HG02943 (cell line): ENCODE data around the gene CFAP97D2.
A peak's percentile ranks its signal among the peaks of the same experiment; 100 is the strongest.
"Not testable (repeated sequence)": the region's sequence is repeated elsewhere in the genome, so short reads cannot be mapped to it uniquely, and the experiment has no call there.

Source experiments
- ATAC-seq: cut with Tn5 transposase; IDR thresholded peaks from one replicate; pipeline ENCODE4 v1.9.1; 2021; ENCODE audit warnings: mild to moderate bottlenecking, low read depth, moderate library complexity; ENCODE audit not compliant: unreplicated experiment

Gene CFAP97D2

DNA sequence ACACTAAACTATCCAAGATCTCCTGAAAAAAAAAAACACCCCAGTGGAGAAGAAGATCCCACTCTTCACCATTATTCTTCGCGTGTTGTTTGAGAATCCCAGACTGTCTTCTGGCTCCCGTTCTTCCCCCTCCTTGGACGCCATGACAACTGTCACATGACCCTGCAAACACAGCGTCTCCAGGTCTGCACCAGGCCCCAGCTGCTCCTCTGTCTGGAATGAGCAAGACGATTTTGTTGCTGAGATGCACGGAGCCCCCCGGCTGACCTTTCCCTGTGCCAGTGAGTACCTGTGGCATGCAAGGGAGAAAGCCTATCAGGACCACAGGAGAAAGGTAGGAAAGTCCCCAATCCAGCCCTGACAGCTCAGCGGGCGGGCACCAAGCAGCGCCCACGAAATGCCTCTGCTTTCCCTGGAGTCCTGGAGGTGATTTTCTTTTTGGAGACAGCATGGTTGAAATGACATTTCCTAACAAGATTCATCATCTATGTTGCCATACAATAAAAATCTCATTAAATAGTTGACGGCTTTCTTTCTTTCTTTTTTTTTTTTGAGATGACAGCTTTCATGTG lies at the start of gene CFAP97D2:
CFAP97D2 (plus strand) TSS at position 171 of the 572 bp plus-strand sequence; CDS start at position 245, 74 bp downstream.
- no peak for ATAC-seq

DNA sequence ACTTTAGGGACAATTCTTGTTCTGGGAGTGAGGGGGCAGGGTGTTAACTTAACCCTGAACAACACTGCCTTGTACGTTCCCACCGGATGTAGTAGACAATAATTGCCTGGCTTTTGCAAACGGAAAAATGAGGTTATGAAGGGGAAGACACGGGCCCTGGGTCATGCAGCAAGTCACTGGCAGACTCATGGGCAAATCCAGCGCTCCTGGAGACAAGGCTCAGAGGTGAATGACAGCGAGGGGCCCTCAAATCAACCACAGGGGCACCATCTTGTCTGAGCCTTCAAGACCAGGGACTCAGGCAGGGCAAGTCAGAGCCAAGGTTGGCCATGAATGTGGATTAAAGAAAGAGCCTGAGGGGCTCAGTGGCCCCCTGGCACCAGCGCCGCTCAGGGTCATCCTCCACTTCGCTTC lies 49.4 kb upstream of the CFAP97D2 start:
- ATAC-seq = no peak

DNA sequence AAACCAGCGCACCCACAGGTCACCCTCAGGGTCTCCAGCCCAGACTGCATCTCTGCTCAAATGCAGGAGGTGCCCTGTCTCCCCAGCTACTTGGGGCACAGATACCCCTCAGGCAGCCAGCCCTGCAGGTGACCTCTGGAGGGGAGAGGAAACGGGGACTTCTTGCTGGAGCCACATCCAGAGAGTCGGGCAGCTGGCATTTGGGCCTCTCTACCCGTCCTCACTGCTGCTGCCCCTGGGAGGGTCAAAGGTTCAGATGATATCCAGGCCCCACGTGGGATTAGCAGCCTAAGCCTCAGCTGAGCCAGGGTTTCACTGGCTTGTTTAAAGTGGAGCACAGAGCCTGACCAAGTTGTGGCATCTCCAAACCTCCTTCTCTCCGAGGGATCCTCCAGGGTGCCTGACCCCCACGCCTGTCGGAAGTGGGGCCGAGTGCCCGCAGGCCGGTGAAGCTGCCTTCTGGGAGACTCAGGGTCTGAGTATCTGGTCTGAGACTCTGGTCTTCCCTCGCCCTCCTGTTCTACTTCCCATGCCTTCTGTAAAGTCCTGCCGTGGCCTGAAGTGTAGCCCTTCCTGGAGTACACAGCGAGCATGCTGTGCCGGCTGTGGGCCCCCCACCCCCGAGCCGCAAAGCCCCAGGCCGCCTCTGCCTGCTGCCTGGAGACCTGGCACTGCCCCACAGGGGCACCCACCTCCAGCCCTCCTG lies 48.8 kb upstream of the CFAP97D2 start:
- ATAC-seq = no peak

DNA sequence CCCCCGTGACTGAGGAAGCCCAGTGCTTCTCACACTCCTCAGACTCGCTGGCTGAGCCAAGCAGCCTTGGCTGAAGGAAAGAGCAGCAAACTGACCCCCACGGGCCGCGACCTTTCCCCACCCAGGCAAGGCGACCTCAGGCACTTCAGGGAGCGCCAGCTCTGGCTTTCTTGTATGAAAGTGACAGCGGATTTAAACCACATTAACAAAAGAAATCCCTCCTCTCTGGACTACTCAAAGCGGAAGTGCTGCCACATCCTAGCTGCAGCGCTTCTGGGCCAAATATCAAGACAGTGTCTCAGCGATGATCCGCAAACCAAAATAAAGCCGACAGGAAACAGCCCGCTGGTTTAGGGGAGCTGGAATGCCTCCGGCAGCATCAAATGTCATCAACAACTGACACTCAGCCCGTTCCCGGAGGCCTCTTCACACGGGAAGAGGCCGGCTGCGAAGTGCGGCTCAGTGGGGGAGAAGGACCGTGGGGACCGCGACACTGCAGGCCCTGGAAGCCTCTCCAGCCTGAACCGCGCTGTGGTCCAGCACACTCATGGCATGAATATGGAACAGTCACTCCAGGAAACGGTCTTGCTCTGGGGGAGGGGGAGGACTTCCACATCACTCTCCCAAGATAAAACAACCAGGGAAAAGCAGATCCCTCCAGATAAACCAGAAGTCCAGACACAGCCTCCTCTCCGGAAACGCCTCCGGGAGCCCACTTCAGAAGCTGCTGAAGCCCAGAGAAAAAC lies 48.0 kb upstream of the CFAP97D2 start:
- ATAC-seq = no peak

DNA sequence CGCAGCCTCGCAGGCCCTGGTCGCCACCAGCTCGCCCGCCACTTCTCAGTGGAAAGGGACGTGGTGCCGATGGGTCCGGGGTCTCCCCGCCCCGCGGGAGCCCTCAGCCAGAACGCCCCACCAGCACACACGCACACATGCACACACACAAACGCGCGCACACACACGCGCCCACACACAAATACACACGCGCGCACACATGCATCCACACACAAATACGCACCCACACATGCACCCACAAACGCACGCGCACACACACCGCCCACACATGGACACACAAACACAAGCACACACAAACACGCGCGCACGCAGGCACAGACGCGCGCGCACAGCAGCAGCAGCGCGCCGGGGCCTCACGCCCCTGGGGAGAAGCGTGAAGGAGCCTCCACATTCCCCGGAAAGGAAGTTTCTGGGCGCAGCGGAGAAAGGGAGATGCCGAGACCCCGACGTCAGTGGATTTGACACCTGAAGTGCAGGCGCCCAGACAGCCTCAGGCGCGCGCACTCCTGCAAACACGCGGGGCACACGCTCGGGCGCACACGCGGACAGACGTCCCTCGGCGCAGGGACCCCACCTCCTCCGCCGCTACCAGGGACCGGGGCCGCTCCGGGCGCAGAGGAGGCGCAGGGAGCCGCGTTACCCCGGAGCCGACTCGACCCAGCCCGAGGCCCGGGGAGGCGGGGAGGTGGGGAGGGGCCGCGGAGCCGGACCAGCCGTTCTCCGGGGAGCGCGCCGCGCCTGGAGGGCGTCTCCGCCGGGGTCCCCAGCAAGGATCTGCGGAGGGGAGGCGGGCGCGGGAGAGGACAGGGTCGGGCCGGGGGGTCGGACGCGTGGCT lies 47.3 kb upstream of the CFAP97D2 start:
- ATAC-seq = peak; percentile 3

DNA sequence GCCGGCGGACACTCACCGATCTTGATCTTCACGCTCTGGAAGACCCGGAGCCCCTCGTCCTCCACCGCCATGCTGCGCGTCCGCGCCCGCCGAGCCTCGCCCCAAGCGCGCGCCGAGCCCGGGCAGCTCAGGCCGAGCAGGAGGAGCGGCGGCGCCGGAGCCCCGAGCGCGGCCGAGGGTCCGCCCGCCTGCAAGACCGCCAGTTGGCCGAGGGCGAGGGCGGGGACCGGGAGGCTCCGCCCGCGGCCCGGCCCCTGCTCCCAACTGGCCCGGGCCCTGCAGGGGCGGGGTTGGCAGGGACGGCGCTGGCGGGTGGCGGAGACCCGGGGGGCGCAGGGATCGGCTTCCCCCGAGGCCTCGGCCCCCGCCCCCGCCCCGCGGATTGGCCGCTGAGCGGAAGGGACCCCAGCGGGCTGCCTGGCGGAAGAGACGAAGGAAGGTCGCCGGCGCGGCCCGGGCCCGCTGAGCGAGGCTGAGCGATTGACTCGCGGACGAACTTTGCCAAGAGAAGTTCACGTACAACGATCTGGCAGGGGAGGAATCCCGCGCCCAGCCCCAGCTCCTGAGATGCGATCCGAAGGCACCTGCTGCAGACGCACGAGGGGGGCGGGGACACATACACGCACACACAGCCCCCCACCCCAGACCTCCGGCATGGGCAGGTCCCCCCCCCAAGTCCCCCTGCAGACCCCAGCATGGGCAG lies 46.5 kb upstream of the CFAP97D2 start, which contains the start of gene RASA3:
RASA3 (minus strand) TSS at position 205 of the 703 bp plus-strand sequence; CDS start at position 71, 134 bp downstream.
- ATAC-seq = peak; percentile 43

DNA sequence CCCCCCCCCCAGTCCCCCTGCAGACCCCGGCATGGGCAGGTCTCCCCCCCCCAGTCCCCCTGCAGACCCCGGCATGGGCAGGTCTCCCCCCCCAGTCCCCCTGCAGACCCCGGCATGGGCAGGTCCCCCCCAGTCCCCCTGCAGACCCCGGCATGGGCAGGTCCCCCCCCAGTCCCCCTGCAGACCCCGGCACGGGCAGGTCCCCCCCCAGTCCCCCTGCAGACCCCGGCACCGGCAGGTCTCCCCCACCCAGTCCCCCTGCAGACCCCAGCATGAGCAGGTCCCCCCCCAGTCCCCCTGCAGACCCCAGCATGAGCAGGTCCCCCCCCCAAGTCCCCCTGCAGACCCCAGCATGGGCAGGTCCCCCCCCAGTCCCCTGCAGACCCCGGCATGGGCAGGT lies 45.9 kb upstream of the CFAP97D2 start:
- not testable (repeated sequence) for ATAC-seq

DNA sequence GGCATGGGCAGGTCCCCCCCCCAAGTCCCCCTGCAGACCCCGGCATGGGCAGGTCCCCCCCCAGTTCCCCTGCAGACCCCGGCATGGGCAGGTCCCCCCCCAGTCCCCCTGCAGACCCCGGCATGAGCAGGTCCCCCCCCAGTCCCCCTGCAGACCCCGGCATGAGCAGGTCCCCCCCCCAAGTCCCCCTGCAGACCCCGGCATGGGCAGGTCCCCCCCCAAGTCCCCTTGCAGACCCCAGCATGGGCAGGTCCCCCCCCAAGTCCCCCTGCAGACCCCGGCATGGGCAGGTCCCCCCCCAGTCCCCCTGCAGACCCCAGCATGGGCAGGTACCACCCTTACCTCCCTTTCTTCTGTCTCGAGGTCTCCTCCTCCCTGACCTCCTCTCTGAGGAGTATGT lies 45.5 kb upstream of the CFAP97D2 start:
- not testable (repeated sequence) for ATAC-seq

DNA sequence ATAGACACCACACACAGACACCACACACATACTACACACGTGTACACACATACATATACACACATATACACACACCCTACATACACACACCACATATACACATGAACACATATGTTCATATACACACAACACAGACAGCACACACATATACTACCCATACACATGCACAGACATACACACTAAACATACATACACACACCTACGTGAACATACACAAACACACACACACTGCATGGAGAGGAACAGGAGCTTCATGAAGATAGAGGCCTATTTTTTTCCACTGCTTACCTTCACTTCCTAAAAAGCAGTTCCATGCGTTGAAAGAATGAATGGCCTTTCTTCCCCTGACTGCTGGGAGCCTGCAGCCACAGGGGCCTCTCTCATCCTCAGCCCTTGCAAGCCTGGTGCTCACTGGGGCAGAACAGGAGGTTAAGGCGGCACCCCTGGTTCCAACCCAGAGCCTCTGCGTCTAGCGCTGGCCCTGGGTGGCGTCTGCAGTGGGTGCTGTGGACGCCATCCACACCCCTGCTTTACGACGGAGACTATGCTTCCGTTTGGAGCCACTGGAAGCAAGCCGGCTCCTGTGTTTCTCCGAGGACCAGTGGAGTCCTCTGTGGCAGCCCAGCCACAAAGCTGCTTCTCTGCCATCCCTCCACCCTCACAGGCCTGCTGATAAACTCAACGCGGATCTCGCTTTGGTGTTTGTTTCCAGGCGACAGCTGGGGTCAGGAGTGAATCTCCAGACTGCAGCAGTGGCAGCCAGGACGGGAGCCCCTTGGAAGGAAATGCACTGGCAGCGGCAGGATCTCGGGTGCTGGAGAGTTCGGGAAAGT lies 44.7 kb upstream of the CFAP97D2 start:
- no peak for ATAC-seq

DNA sequence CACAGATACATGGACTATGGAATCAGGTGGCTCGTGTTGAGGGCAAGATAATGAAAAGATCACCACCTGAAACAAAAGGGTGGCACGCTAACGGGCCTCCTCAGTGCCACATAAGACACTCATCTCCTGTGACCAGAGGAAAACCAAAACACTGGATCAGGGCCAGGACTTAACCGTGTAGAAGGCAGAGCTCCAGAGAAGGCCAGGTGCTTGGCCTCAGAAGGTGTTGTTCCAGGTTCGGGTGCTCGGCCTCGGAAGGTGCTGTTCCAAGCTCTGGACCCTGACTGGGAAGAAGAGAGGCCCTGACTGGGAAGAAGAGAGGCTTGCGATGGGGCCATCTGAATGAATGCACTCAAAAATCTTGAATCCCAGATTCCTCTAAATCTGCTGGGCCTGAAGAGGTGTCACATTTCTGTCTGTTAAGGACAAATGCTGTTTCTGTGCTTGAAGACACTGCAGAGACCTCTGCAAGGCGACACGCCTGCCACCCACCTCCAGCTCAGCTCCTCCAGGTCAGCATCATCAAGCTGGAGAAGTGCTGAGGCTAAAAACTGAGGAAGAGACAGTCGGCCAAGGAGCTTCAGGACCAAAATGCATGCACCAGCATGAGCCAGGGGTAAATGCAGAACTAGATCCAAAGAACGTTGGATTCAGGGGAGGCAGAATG lies 44.0 kb upstream of the CFAP97D2 start:
- no peak for ATAC-seq

DNA sequence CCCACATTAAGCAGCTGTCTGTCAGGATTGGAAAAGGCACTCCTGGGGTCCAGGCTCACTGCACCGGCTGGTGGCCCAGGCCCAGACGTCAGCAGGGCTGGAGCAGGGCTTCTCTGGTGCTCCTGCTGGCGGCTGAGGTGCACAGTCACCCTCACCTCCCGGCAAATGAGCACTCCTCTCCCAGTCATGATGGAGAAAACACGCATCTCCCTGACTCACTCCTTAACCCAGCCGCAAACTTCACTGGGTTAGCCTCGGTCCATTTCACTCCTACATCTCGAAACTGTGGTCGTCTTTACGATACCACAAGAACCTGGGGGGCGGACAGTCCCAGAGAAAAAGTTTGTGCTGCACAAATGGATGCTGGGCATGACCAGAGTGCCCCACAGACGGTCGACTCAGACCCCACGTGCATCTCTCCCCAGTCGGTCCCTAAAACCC lies 43.3 kb upstream of the CFAP97D2 start:
- ATAC-seq = no peak

DNA sequence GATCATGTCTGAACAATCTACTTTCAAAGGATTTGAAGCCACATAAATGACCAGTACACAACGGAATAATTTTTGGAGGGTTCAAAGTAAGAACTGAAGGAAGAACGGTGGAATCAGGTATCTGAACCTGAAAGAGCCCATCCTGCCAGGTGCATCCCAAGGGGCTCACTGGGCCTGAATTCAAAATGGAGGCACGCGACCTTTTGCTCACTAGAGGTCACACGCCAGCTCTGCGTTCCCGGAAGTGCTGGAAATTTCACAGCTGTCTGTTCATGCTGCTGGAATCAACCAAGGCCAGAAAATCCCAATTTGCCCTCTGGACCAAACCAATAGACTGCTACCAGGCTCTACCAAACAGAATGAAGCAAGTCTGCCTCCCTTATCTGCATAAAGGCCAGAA lies 42.5 kb upstream of the CFAP97D2 start:
- no peak for ATAC-seq

DNA sequence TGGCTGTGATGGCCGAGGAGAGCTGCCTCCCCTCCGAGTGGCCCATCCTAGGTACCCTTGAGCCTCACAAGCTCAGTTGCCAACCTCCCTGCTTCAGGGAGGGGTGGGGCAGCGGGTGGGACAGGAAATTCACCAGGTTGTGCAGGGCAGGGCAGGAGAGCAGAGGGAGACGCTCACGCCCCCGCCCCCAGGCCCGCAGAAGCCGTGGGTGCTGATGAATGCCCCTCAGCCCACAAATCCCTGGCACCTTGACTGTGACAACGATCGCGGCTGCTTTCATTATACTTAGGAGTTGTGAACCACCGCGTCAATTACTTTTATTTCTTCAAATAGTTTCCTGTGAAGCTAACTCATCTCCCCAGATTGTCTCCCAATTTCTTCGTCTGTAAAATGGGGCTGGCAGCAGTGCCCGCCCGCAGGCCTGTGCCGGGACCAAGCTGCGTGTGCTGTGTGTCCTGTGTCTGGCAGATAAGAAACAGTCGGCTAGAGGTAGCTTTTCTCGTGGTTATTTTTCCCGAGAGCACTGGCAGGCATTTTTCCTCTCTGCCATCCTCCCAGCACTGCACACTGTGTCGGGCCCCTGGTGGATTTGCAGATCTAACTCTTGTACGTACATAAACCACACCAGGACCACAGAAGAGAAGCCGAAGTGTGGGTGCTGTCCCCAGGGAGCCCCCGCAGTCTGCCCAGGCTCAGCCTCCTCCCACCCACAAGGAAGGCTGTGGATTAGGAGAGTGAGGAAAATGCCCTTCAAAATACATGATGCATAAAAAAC lies 38.7 kb upstream of the CFAP97D2 start:
- ATAC-seq = no peak

DNA sequence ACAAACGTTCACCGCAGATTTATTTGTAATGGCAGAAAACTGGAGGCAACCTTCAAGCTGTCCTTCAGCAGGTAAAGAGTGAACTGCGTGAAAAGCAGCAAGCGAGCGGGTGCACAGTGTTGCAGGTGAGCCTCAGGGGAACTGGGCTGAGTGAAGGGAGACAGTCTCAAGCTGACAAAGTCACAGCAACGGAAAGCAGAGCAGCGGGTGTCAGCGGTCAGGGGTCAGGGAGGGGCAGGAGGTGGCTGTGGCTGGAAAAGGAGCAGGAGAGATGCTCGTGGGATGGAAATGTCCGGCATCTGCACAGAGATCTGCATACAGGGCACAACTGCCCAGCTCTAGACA lies 38.2 kb upstream of the CFAP97D2 start:
- ATAC-seq = no peak

DNA sequence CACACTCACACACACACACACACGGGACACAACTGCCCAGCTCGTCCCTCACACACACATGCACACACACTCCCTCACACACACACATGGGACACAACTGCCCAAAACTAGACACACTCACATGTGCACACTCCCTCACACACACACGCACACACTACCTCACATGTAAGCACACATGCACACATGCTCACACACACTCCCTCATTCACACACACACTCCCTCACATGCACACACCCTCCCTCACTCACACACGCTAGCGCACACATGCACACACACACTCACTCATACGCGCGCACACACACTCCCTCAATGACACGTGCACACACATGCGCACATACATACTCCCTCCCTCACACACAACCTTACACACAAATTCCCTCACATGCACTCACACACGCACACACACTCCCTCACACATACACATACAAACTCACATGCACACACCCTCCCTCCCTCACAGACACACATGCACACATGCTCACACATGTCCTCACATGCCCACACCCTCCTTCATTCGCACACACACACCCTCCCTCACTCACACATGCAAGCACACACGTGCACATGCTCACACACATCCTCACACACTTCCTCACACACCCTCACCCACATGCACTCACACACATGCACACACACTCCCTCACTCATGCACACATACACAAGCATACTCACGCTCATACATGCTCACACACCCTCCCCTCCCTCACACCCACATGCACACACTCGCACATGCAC lies 37.6 kb upstream of the CFAP97D2 start:
- no peak for ATAC-seq

DNA sequence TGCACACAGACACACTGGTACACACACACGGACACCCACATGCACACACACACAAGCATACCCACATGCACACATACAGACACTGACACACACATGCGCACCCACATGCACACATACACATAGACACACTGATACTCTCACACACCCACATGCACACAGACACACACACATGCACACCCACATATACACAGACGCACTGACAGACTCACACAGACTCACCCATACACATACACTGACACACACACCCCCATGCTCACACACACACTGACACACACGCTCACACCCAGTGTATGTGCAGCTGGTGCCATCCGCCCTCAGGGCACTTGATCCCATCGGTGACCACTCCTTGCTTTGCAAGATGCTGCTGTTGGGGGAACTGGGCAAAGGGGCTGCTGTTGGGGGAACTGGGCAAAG lies 36.9 kb upstream of the CFAP97D2 start:
- no peak for ATAC-seq
